Prostate gland (tissue), 2 donors: ENCODE results near the gene CHST8.

Experiments
- CTCF ChIP-seq, 4 experiments: fragments of 200-600 bp in 2 of 4; fragments of 450-650 bp in 2 of 4; sonication (generic) in 2 of 4; IDR thresholded peaks; 1 replicate in 3 of 4; 2 replicates in 1 of 4; pipeline ENCODE4 v1.5.1; 2016 to 2019; ENCODE audit warnings: antibody characterized with exemption in 4 of 4, mild to moderate bottlenecking in 2 of 4, moderate library complexity in 2 of 4
- POLR2A ChIP-seq: fragments of 450-650 bp; IDR thresholded peaks from one replicate; pipeline ENCODE4 v1.6.1; 2016; ENCODE audit warnings: antibody characterized with exemption, mild to moderate bottlenecking
- POLR2AphosphoS5 ChIP-seq: sonication (generic); formaldehyde crosslinking; IDR thresholded peaks from one replicate; pipeline ENCODE4 v1.6.1; 2017; ENCODE audit warnings: antibody characterized with exemption

DNA sequence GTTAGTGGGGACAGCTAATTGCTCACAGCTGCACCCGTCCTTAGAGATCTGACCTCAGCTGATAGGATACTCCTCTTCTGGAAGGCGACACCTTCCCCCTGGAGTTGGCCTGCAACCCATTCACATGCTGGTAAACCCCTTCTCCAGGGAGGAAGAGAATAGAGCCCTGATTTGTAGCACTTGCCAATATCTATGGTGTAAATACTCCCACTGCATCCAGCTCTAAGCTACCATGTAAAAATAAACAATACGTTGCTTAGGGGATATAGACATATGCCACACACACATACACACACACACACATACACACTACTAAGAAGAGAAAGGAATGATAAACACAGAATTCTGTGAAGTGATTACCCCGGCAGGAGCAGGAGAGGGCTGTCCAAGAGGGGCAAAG is 125.5 kb downstream of the CHST8 start:
- no peak for TF ChIP-seq CTCF (IDR thresholded peaks at IDR 0.05)
- TF ChIP-seq POLR2A: no peak
- TF ChIP-seq POLR2AphosphoS5: no peak
